Measurements from ENCODE around the gene CDKN2AIP. TPM values are rescaled to one million over a fixed set of nuclear protein-coding genes. Genes with fewer than 3 reads are reported as not detected.

Gene CDKN2AIP
- polyA plus RNA-seq (2011; rRNA removed), result 9.4 and 12.0 TPM in 2 replicates
- polyA minus RNA-seq (2011; rRNA and poly(A)+ RNA removed), result 6.7 and 9.0 TPM in 2 replicates

GRCh38 chr4:183444214-183445096 lies at the start of gene CDKN2AIP:
Gene CDKN2AIP, plus strand, starts transcription at chr4:183444636. Its CDS starts 162 bp downstream, at chr4:183444798.
- peak within 1 kb of the TSS; percentile 83 for H3K4me3 ChIP-seq (ENCODE audit: low read depth, low read length)
- DNase-seq (ENCODE audit: low read depth), result peak; percentile 69
- ChIA-PET POLR2A (interaction anchor here (0.5 to 1.0 kb wide), 2 partner anchors 216 to 538 kb away, joined by 3 to 9 read pairs; no protein-coding TSS in a partner anchor), CTCF (interaction anchor here (0.6 to 1.6 kb wide), 6 partner anchors 32 to 279 kb away, joined by 3 to 4 read pairs (median 3); no protein-coding TSS in a partner anchor)
- H3K27me3 ChIP-seq (ENCODE audit: control insufficient read depth, insufficient read depth, low read length), result no peaks in the 10 kb centered on the region
- peaks cover 12% of the 10 kb centered on the region for H3K36me3 ChIP-seq (ENCODE audit: control insufficient read depth, insufficient read depth, low read length)
- TF ChIP-seq CTCF (IDR thresholded peaks at IDR 0.05; ENCODE audit: insufficient read depth, low read depth, low read length), result no peak

- ChIA-PET CTCF (interaction anchor here (1.1 to 2.7 kb wide), 3 partner anchors 8 to 133 kb away, joined by 3 to 15 read pairs (median 6); no protein-coding TSS in a partner anchor), POLR2A (no interaction called here)
- no peak for TF ChIP-seq CTCF (IDR thresholded peaks at IDR 0.05; ENCODE audit: insufficient read depth, low read depth, low read length)
- no peak for DNase-seq (ENCODE audit: low read depth)
- no peak overlapping the region for H3K4me3 ChIP-seq (ENCODE audit: low read depth, low read length)
- peaks cover 2% of the 10 kb centered on the region for H3K27me3 ChIP-seq (ENCODE audit: control insufficient read depth, insufficient read depth, low read length)
- no peaks in the 10 kb centered on the region for H3K36me3 ChIP-seq (ENCODE audit: control insufficient read depth, insufficient read depth, low read length)
Measured at GRCh38 chr4:183395395-183395794, 49.0 kb upstream of the CDKN2AIP start.

GRCh38 chr4:183396227-183396637 lies 48.2 kb upstream of the CDKN2AIP start:
- Histone ChIP-seq H3K36me3 (ENCODE audit: control insufficient read depth, insufficient read depth, low read length) (no peaks in the 10 kb centered on the region), H3K4me3 (ENCODE audit: low read depth, low read length) (no peak overlapping the region), H3K27me3 (ENCODE audit: control insufficient read depth, insufficient read depth, low read length) (peaks cover 1% of the 10 kb centered on the region)
- ChIA-PET POLR2A (no interaction called here), CTCF (interaction anchor here (1.1 to 2.7 kb wide), 4 partner anchors 8 to 134 kb away, joined by 3 to 15 read pairs (median 4); no protein-coding TSS in a partner anchor)
- no peak for TF ChIP-seq CTCF (IDR thresholded peaks at IDR 0.05; ENCODE audit: insufficient read depth, low read depth, low read length)
- no peak for DNase-seq (ENCODE audit: low read depth)

- H3K27me3 ChIP-seq (ENCODE audit: control insufficient read depth, insufficient read depth, low read length), result no peaks in the 10 kb centered on the region
- H3K36me3 ChIP-seq (ENCODE audit: control insufficient read depth, insufficient read depth, low read length), result no peaks in the 10 kb centered on the region
- DNase-seq (ENCODE audit: low read depth), result no peak
- CTCF ChIA-PET, result interaction anchor here (1.0 to 1.8 kb wide), 4 partner anchors 9 to 318 kb away, joined by 3 to 11 read pairs (median 6); no protein-coding TSS in a partner anchor
- POLR2A ChIA-PET, result interaction anchor here (0.6 kb wide), 1 partner anchor 33 kb away, joined by 3 read pairs; no protein-coding TSS in a partner anchor
- no peak for TF ChIP-seq CTCF (IDR thresholded peaks at IDR 0.05; ENCODE audit: insufficient read depth, low read depth, low read length)
- no peak overlapping the region for H3K4me3 ChIP-seq (ENCODE audit: low read depth, low read length)
Measured at GRCh38 chr4:183397741-183398297, 46.6 kb upstream of the CDKN2AIP start.

Measured in BJ (cell line).